HFFc6 (cell line): ENCODE data around the gene GPC6. TPM values are rescaled to one million over a fixed set of nuclear protein-coding genes. Genes with fewer than 3 reads are reported as not detected.
A peak's percentile ranks its signal among the peaks of the same experiment; 100 is the strongest.

Experiments used
- DNase-seq: peaks from one replicate; pipeline ENCODE4 v3.0.0-alpha.2; 2018
- H3K27ac Mint-ChIP-seq: 2 replicates; pipeline ENCODE4 v1.8.0; 2020; ENCODE audit warnings: mild to moderate bottlenecking, mixed read lengths
- H3K27me3 Mint-ChIP-seq: 2 replicates; pipeline ENCODE4 v1.8.0; 2021; ENCODE audit warnings: mild to moderate bottlenecking, moderate library complexity, mixed read lengths; ENCODE audit not compliant: insufficient read depth
- H3K36me3 Mint-ChIP-seq: 2 replicates; pipeline ENCODE4 v1.8.0; 2021; ENCODE audit warnings: low read depth, mixed read lengths
- H3K4me1 Mint-ChIP-seq: 2 replicates; pipeline ENCODE4 v1.8.0; 2020; ENCODE audit warnings: low read depth, mixed read lengths
- H3K4me3 Mint-ChIP-seq: 2 replicates; pipeline ENCODE4 v1.8.0; 2020; ENCODE audit warnings: mild to moderate bottlenecking, moderate library complexity, mixed read lengths
- H3K9me3 Mint-ChIP-seq: 2 replicates; pipeline ENCODE4 v1.8.0; 2020; ENCODE audit warnings: mild to moderate bottlenecking, mixed read lengths
- total RNA-seq, 6 experiments: library from RNA; stranded (reverse); fragmentation: NEBNext Ultra II Directional; extraction: Animal tissue kit (Norgen Biotek cat#: 25700); gene quantifications; 2 replicates in 1 of 6; 3 replicates in 5 of 6; pipeline ENCODE4 v1.2.3, GENCODE V29; 2021
- TF ChIP-seq, protein P1 (sequence below): fragments of 200-600 bp; sonication (generic); IDR thresholded peaks from 2 replicates; pipeline ENCODE4 v1.5.0; 2021; ENCODE audit warnings: antibody characterized with exemption, mild to moderate bottlenecking

The GPC6 gene
- total RNA-seq, 6 experiments from 2014 or later, result 3.0 to 5.3 (median 4.4) TPM

DNA sequence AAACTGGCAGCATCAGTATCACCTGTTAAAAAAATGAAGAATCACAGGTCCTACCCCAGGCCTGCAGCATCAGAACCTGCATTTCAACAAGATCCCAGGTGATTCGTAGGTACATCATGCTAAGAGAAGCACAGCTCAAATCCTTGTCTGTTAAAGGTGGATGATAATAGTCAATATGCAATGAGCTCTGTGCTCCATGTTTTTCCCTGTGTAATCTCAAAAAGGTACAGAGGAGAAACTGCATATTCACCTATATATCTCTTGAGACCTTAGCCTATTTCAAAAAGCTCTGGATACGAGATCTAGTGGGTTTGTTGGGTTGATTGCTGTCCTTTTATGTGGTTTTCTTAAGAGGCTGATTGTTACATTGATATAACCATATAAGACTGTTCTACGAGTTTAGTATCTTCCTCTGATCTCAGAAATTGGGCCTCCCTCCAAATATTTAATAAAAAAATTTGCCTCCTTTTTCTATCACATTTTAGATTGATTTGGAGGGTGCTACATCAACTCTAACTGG lies 1104.0 kb downstream of the GPC6 start:
- TF ChIP-seq, protein P1, sequence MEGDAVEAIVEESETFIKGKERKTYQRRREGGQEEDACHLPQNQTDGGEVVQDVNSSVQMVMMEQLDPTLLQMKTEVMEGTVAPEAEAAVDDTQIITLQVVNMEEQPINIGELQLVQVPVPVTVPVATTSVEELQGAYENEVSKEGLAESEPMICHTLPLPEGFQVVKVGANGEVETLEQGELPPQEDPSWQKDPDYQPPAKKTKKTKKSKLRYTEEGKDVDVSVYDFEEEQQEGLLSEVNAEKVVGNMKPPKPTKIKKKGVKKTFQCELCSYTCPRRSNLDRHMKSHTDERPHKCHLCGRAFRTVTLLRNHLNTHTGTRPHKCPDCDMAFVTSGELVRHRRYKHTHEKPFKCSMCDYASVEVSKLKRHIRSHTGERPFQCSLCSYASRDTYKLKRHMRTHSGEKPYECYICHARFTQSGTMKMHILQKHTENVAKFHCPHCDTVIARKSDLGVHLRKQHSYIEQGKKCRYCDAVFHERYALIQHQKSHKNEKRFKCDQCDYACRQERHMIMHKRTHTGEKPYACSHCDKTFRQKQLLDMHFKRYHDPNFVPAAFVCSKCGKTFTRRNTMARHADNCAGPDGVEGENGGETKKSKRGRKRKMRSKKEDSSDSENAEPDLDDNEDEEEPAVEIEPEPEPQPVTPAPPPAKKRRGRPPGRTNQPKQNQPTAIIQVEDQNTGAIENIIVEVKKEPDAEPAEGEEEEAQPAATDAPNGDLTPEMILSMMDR, result no peak
- H3K36me3 Mint-ChIP-seq, result no peaks in the 10 kb centered on the region
- no peak overlapping the region for H3K4me3 Mint-ChIP-seq
- no peak for DNase-seq
- peaks cover 47% of the 10 kb centered on the region for H3K4me1 Mint-ChIP-seq
- H3K27me3 Mint-ChIP-seq, result peaks cover 1% of the 10 kb centered on the region; the same call in 1 of the 2 replicates
- H3K27ac Mint-ChIP-seq, result peak overlapping the region; percentile 85; the same call in 1 of the 2 replicates
- H3K9me3 Mint-ChIP-seq, result no peaks in the 10 kb centered on the region

DNA sequence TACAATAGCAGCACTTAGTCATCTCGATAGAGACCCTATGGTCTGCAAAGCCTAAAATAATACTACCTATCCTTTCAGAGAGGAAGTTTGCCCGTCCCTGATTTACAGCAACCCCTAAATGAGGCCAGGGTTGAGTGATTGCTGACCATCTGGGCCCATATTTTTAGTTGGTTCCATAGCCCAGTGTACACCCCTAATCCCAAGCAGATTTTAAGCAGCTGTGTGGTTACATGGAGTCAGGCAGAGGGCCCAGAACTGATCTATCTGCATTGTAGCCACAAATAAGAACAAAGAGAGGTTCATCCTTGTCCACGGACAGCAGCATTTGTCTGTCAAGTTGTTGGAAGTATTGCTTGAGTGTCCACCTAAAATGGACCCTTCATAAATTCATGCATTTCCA lies 1104.7 kb downstream of the GPC6 start:
- Mint-ChIP-seq H3K27ac (no peak overlapping the region), H3K36me3 (no peaks in the 10 kb centered on the region), H3K9me3 (no peaks in the 10 kb centered on the region), H3K4me3 (no peak overlapping the region), H3K4me1 (peaks cover 42% of the 10 kb centered on the region), H3K27me3 (peaks cover 1% of the 10 kb centered on the region; the same call in 1 of the 2 replicates)
- TF ChIP-seq, protein P1, result no peak
- DNase-seq, result no peak

DNA sequence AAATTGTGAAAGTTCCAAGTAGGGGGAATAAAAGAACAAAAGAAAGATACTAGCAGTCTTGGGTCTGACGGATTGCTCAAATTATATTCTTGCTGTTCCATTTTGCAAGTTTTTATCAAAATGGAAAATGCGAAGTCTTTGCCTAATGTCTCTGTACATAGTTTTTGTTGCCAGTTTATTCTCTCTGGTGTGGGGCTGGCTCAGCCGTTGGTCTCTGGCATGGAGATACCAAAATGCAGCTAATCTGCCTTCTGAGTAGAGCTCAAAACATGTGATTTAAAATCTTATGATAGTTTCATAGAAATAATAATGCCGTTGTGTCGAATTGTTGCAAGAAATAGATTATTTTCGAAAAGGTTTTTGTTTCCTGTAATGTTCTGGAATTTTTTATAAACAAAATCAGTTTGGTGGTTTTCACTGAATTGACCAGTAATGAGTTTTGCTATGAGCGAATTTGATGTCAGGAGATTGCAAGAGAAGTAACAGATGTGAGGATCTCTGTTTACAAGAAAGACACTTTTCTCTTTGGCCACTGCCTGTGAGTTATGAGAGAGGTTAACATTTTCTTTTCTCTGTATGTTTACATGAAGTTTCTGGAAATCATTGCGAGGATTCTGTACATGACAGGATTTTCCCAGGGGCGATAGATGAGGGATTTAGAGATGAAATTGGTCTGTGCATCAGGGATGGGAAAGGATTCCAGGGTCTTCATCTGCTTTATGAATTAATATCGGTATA lies 1105.9 kb downstream of the GPC6 start:
- Mint-ChIP-seq H3K9me3 (no peaks in the 10 kb centered on the region), H3K4me1 (peaks cover 36% of the 10 kb centered on the region), H3K27me3 (peaks cover 1% of the 10 kb centered on the region; the same call in 1 of the 2 replicates), H3K27ac (no peak overlapping the region), H3K36me3 (no peaks in the 10 kb centered on the region), H3K4me3 (no peak overlapping the region)
- DNase-seq, result no peak
- TF ChIP-seq, protein P1, result no peak

DNA sequence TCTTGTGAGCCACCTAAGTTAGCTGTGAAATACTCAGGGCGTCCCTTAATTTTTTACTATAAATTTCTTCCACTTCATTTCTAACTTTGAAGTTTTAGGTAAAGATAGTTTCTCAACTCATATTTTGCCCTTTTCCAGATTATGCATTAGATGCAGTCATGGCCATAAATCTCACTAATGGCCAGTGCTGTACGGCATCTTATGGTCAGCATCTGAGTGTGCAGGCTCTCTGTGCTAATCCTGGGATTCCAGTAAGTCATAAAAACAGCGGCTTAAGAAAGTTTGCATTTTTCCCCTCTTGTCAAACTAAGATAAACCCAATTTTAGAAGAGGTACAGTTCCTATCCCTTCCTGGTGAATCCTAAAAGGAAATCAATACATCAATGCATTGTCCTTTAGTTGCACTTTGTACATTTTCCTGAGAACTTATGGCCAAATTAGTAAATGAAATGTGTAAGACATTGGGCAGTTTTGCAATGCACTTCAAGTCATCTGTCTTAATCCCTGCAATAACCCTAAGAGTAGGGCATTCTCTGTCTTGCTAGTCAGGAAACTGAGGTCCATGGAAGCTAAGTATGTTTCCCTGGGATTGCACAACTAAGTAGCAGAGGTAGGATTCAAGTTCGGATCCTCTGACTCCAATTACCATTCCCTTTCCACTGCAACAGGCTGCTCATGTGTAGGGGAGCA lies 1106.7 kb downstream of the GPC6 start:
- no peak for DNase-seq
- H3K27ac Mint-ChIP-seq, result no peak overlapping the region
- H3K4me3 Mint-ChIP-seq, result no peak overlapping the region
- H3K9me3 Mint-ChIP-seq, result no peaks in the 10 kb centered on the region
- peaks cover 35% of the 10 kb centered on the region for H3K4me1 Mint-ChIP-seq
- TF ChIP-seq, protein P1, result no peak
- H3K27me3 Mint-ChIP-seq, result peaks cover 1% of the 10 kb centered on the region; the same call in 1 of the 2 replicates
- no peaks in the 10 kb centered on the region for H3K36me3 Mint-ChIP-seq

DNA sequence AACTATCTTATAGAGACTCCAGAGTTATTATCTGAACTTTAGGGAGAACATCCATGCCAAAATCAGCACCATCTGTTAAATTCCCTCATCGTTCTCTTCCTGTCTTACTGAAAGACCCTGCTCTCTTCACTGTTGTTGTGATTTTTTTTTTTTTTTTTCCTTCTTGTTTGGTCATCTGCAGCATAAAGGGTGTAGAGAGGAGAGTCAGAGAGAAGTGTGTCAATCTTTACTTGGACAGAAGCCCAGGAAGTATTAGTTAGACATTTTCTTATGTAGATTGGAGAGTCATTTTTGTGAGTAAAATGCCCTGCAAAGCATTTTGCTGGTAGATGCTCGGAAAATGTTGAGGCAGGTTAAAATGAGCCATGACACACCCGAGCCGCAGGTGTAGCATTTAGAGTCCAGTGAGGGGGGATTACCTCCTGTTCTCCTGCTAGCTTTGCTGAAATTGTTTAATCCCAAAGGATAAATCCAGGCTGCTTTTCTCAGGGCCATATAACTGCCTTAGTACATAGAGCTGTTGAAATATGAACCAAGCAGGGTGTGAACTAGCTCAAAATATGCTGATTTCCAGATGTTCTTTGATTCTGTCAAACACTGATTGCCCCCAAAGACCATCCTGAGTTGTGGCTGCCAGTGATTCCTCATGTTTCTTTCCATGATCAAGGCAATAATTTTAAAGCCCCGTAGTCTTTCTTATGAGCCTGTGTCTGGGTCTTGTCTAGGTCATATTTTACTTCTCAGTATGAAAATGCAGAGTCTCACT lies 1109.3 kb downstream of the GPC6 start:
- Mint-ChIP-seq H3K27ac (no peak overlapping the region), H3K9me3 (no peaks in the 10 kb centered on the region), H3K27me3 (peaks cover 1% of the 10 kb centered on the region; the same call in 1 of the 2 replicates), H3K36me3 (no peaks in the 10 kb centered on the region), H3K4me1 (peaks cover 16% of the 10 kb centered on the region), H3K4me3 (no peak overlapping the region)
- TF ChIP-seq, protein P1, result no peak
- DNase-seq, result no peak
